GM21526 (cell line): Measurements from ENCODE around the gene ZBP1.
"Not testable (repeated sequence)": the region's sequence is repeated elsewhere in the genome, so short reads cannot be mapped to it uniquely, and the experiment has no call there.

Experiments
- ATAC-seq: cut with Tn5 transposase; IDR thresholded peaks from one replicate; pipeline ENCODE4 v1.9.1; 2021; ENCODE audit warnings: moderate library complexity; ENCODE audit not compliant: unreplicated experiment, low FRiP score

Gene ZBP1

GRCh38 chr20:57647933-57648785 is 27.9 kb upstream of the ZBP1 start:
- ATAC-seq: no peak

- ATAC-seq: no peak
These were observed 27.0 kb upstream of the ZBP1 start for GRCh38 chr20:57647006-57647932.

- ATAC-seq: no peak
These were observed 18.6 kb upstream of the ZBP1 start for GRCh38 chr20:57638895-57639236.

GRCh38 chr20:57638173-57638894 is 18.1 kb upstream of the ZBP1 start:
- no peak for ATAC-seq

- ATAC-seq: no peak
These were observed 13.8 kb upstream of the ZBP1 start for GRCh38 chr20:57633945-57634491.

- ATAC-seq: no peak
These were observed 12.1 kb upstream of the ZBP1 start for GRCh38 chr20:57632286-57632685.

GRCh38 chr20:57630061-57630460 is 9.8 kb upstream of the ZBP1 start:
- ATAC-seq: no peak

GRCh38 chr20:57629491-57629901 is 9.3 kb upstream of the ZBP1 start:
- not testable (repeated sequence) for ATAC-seq

- ATAC-seq: not testable (repeated sequence)
These were observed 8.7 kb upstream of the ZBP1 start for GRCh38 chr20:57628962-57629308.

GRCh38 chr20:57628047-57628961 is 8.1 kb upstream of the ZBP1 start:
- no peak for ATAC-seq

GRCh38 chr20:57627339-57627738 is 7.1 kb upstream of the ZBP1 start:
- ATAC-seq: no peak

GRCh38 chr20:57625978-57626377 is 5.8 kb upstream of the ZBP1 start:
- ATAC-seq: no peak

- ATAC-seq: no peak
These were observed 5.1 kb upstream of the ZBP1 start for GRCh38 chr20:57625181-57625958.

GRCh38 chr20:57624124-57624523 is 3.9 kb upstream of the ZBP1 start:
- ATAC-seq: no peak

GRCh38 chr20:57622579-57623381 is 2.6 kb upstream of the ZBP1 start:
- no peak for ATAC-seq

- ATAC-seq: no peak
These were observed 2.0 kb upstream of the ZBP1 start for GRCh38 chr20:57622201-57622570.

GRCh38 chr20:57621421-57622200 is 1.4 kb upstream of the ZBP1 start:
- no peak for ATAC-seq
